Psoas muscle (tissue), 8 donors: ENCODE results near the gene U2AF2. TPM values are rescaled to one million over a fixed set of nuclear protein-coding genes. Genes with fewer than 3 reads are reported as not detected.

Experiments used
- ATAC-seq, 4 donors: fragments of 200-7000 bp; cut with Tn5 transposase; one replicate each; pipeline ENCODE4 v1.9.1; 2020; ENCODE audit warnings: moderate library complexity in 3 of 4, mild to moderate bottlenecking in 2 of 4
- DNase-seq, 2 donors: peaks; one replicate each; pipeline ENCODE4 v3.0.0-alpha.2; 2020
- H3K27ac ChIP-seq: fragments of 200-600 bp; one replicate; pipeline ENCODE4 v1.8.0; 2022
- H3K27me3 ChIP-seq, 3 donors: fragments of 200-600 bp in 1 of 3; one replicate each; pipeline versions ENCODE4 v1.6.1 to v1.8.0; 2013 to 2022; ENCODE audit warnings: low read length in 2 of 3, mild to moderate bottlenecking in 2 of 3, moderate library complexity in 1 of 3; ENCODE audit not compliant: insufficient read depth in 3 of 3
- H3K36me3 ChIP-seq, 2 donors: fragments of 200-600 bp in 1 of 2; one replicate each; pipeline versions ENCODE4 v1.6.1 to v1.8.0; 2013 to 2022; ENCODE audit warnings: low read depth in 1 of 2, mild to moderate bottlenecking in 1 of 2, moderate library complexity in 1 of 2; ENCODE audit not compliant: insufficient read depth in 1 of 2
- H3K4me1 ChIP-seq: fragments of 200-600 bp; one replicate; pipeline ENCODE4 v1.8.0; 2022
- H3K4me3 ChIP-seq: fragments of 200-600 bp; one replicate; pipeline ENCODE4 v1.8.0; 2022; ENCODE audit warnings: mild to moderate bottlenecking
- H3K9me3 ChIP-seq: fragments of 200-600 bp; one replicate; pipeline ENCODE4 v1.8.0; 2022
- CTCF ChIP-seq: fragments of 200-600 bp; IDR thresholded peaks from one replicate; pipeline ENCODE4 v1.8.0; 2022; ENCODE audit warnings: antibody characterized with exemption
- WGBS, 3 donors: extraction: QIAGEN DNeasy Blood & Tissue Kit; methylation state at CpG; one replicate each; pipeline versions ENCODE4 v1.1.6 to v1.1.7; 2013; 5-methylcytosine and 5-hydroxymethylcytosine counted together
- intact Hi-C, 2 donors: fragments of 100-400 bp; cut with DNase I; formaldehyde crosslinking; loops; one replicate each; pipeline versions ENCODE4 v1.11.0 to v1.14.2; 2022
- polyA plus RNA-seq, 3 donors: library from polyadenylated mRNA; stranded (reverse); fragments of 200-250 nt; gene quantifications; one replicate each; pipeline ENCODE4 v1.2.3, GENCODE V29; 2013
- total RNA-seq, 4 donors: library from RNA; stranded (reverse); fragmentation: NEBNext Ultra II Directional in 2 of 4; extraction: Animal tissue kit (Norgen Biotek cat#: 25700) in 2 of 4; gene quantifications; one replicate each; pipeline versions ENCODE4 v1.2.1 to v1.2.4, GENCODE V29; 2021 to 2023
- donor health status: healthy with polysubstance abuse.
- donor health status: DM: no; HTN: no; CAD: no; lungs with moderate emphysema.
- donor health status: Bipolar disorder and iron deficiency.
- donor health status: healthy.
- donor health status: DM: yes; HTN: yes; CAD: no.
- donor health status: DM: no; HTN: no; CAD: no.
- donor health status: DM: no; HTN: no; CAD: no.
- donor health status: DM: yes; HTN: yes; CAD: no.

The U2AF2 gene
- total and polyA plus RNA-seq, 7 donors: 54.1 to 116 (median 72.6) TPM

GRCh38 chr19:55669418-55670279 is 14.8 kb downstream of the U2AF2 start:
- no peak for TF ChIP-seq CTCF
- Histone ChIP-seq H3K27me3 (no peaks in the 10 kb centered on the region), H3K9me3 (no peaks in the 10 kb centered on the region), H3K4me1 (peaks cover 5% of the 10 kb centered on the region), H3K4me3 (no peak overlapping the region), H3K27ac (no peak overlapping the region), H3K36me3 (peaks cover 3 to 81% of the 10 kb centered on the region in 2 donors)
- intact Hi-C loops: loop anchor here in 1 of 2 donors (2.0 kb wide), 1 partner anchor 13 kb away; no protein-coding TSS in a partner anchor
- no peak for DNase-seq
- 81 to 87% (median 86%) methylated on average over 34 to 43 of the region's 43 CpGs for WGBS, 3 donors
- ATAC-seq: no peak

DNA sequence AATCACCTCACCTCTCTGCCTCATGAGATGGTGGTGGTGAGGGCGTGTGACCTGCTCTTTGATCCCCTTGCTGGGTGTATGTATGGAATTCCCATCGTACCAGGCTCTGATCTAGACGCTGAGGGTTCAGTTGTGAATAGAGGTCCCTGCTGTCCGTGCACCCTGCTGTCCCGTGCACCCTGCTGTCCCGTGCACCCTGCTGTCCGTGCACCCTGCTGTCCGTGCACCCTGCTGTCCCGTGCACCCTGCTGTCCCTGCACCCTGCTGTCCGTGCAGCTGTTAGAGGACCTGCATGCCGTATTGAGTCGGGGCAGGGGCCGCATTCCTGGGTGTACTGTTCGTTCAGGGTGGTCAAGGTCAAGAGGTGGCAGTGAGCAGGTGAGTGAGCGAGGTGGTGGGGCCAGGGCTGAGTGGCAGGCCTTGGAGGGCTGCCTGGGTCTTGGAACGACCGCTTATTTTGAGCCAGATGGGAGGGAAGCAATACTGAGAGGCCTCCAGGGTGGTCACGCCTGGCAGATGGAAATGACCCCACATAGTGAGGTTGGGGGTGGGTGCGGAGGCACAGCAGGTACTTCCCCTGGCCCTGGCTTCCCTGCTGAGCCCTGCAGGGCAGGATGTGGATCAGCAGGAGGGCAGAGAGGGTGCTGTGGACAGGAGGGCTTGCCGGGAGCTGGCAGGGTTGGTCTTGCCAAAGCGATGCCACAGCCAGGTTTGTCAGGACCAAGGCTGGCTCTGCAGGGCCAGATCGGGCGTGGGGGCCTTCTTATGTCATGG is 15.6 kb downstream of the U2AF2 start:
- no peak for DNase-seq
- intact Hi-C loops: loop anchor here in 1 of 2 donors (2.0 kb wide), 1 partner anchor 14 kb away; no protein-coding TSS in a partner anchor
- Histone ChIP-seq H3K27me3 (no peaks in the 10 kb centered on the region), H3K9me3 (no peaks in the 10 kb centered on the region), H3K4me3 (no peak overlapping the region), H3K4me1 (peaks cover 5% of the 10 kb centered on the region), H3K27ac (no peak overlapping the region), H3K36me3 (peaks cover 3 to 75% of the 10 kb centered on the region in 2 donors)
- ATAC-seq: no peak
- no peak for TF ChIP-seq CTCF
- WGBS, 3 donors: 64 to 75% (median 65%) methylated on average over 23 of the region's 23 CpGs

DNA sequence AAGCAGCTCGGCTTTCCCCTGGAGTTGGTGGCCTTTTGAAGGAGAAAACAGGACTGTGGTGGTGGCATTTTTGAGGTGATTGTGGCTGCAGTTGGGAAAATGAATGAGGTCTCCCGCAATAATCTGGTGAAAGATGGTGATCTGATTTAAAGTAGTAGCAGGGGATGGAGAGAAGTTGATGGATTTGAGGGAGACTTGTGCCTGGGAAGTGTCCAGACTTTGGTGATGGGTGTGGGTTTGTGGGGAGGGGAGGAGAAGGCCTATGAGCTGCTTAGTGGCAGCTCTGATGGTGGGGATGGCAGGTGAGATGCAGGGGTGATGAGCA is 16.2 kb downstream of the U2AF2 start:
- intact Hi-C loops: loop anchor here in 1 of 2 donors (2.0 kb wide), 1 partner anchor 14 kb away; no protein-coding TSS in a partner anchor
- H3K9me3 ChIP-seq: no peaks in the 10 kb centered on the region
- no peaks in the 10 kb centered on the region for H3K27me3 ChIP-seq
- no peak overlapping the region for H3K27ac ChIP-seq
- DNase-seq: no peak
- H3K4me1 ChIP-seq: peaks cover 8% of the 10 kb centered on the region
- TF ChIP-seq CTCF: no peak
- no peak overlapping the region for H3K4me3 ChIP-seq
- no peak for ATAC-seq
- 64 to 66% (median 65%) methylated on average over 2 of the region's 2 CpGs for WGBS, 3 donors
- H3K36me3 ChIP-seq: peaks cover 3 to 70% of the 10 kb centered on the region in 2 donors

DNA sequence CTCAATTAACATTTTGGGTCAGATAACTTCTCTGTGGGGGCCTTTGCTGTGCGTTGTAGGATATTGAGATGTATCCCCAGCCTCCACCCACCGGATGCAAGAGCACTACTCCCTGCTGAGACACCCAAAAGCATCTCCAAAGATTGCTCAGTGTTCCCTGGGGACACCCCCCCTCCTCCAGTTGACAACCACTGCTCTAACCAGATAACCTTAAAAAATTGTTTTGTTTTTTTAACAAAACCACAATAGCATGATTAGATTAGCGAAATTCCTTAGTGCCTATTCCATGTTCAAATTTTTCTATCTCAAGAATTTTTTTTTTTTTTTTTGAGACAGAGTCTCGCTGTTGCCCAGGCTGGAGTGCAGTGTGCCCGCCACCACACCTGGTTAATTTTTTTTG is 17.6 kb downstream of the U2AF2 start:
- peaks cover 3 to 55% of the 10 kb centered on the region in 2 donors for H3K36me3 ChIP-seq
- peaks cover 22% of the 10 kb centered on the region for H3K4me1 ChIP-seq

More for the DNA sequence above, 17.6 kb downstream of the U2AF2 start:
- 83 to 92% (median 83%) methylated on average over 5 of the region's 5 CpGs for WGBS, 3 donors
- Histone ChIP-seq H3K4me3 (no peak overlapping the region), H3K27ac (no peak overlapping the region), H3K9me3 (no peaks in the 10 kb centered on the region), H3K27me3 (no peaks in the 10 kb centered on the region)
- intact Hi-C loops: no loop called here
- no peak for TF ChIP-seq CTCF
- DNase-seq (no peak), ATAC-seq (no peak)
